GM06990 (cell line): ENCODE measurements around the gene MKLN1.

Experiments used
- DNase-seq: peaks from one replicate; pipeline ENCODE4 v3.0.0-alpha.2; 2011; ENCODE audit not compliant: insufficient read length; ENCODE audit errors: extremely low read depth
- H3K27me3 ChIP-seq: replicated peaks from 2 replicates; pipeline ENCODE4 v1.6.0; 2011; ENCODE audit warnings: low read length; ENCODE audit not compliant: control insufficient read depth, insufficient read depth
- H3K36me3 ChIP-seq: 2 replicates; pipeline ENCODE4 v1.5.1; 2011; ENCODE audit warnings: low read length; ENCODE audit not compliant: control insufficient read depth, insufficient read depth
- H3K4me3 ChIP-seq: replicated peaks from 2 replicates; pipeline ENCODE4 v1.5.1; 2011; ENCODE audit warnings: low read depth, mild to moderate bottlenecking, control low read depth, low read length
- TF ChIP-seq, protein P1 (sequence below): IDR thresholded peaks from 2 replicates; pipeline ENCODE4 v1.5.1; 2011; ENCODE audit warnings: low read length, control low read depth, mild to moderate bottlenecking, inconsistent platforms; ENCODE audit not compliant: insufficient read depth, poor library complexity, severe bottlenecking

Gene MKLN1

DNA sequence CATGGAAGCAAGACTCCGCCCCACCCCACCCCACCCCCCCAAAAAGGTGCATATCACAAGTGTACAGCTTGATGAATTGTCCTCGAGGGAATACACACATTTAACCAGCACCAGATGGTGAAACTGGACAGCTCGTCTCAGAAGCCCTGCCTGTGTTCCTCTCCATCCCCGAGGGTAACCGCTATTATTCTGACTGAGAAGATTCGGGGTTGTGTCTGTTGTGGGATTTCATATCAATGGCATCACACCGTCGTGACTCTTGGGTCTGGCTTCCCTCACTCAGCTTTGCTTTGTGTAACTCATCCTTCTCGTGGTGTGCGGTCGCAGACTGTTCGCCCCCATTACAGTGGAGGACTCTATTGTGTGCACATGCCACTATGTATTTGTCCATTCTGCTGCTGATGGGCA is 209.9 kb downstream of the MKLN1 start:
- Histone ChIP-seq H3K36me3 (no peaks in the 10 kb centered on the region), H3K4me3 (no peak overlapping the region), H3K27me3 (no peaks in the 10 kb centered on the region; the same call in 1 of the 2 replicates)
- DNase-seq, result no peak
- TF ChIP-seq, protein P1, sequence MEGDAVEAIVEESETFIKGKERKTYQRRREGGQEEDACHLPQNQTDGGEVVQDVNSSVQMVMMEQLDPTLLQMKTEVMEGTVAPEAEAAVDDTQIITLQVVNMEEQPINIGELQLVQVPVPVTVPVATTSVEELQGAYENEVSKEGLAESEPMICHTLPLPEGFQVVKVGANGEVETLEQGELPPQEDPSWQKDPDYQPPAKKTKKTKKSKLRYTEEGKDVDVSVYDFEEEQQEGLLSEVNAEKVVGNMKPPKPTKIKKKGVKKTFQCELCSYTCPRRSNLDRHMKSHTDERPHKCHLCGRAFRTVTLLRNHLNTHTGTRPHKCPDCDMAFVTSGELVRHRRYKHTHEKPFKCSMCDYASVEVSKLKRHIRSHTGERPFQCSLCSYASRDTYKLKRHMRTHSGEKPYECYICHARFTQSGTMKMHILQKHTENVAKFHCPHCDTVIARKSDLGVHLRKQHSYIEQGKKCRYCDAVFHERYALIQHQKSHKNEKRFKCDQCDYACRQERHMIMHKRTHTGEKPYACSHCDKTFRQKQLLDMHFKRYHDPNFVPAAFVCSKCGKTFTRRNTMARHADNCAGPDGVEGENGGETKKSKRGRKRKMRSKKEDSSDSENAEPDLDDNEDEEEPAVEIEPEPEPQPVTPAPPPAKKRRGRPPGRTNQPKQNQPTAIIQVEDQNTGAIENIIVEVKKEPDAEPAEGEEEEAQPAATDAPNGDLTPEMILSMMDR, result no peak

DNA sequence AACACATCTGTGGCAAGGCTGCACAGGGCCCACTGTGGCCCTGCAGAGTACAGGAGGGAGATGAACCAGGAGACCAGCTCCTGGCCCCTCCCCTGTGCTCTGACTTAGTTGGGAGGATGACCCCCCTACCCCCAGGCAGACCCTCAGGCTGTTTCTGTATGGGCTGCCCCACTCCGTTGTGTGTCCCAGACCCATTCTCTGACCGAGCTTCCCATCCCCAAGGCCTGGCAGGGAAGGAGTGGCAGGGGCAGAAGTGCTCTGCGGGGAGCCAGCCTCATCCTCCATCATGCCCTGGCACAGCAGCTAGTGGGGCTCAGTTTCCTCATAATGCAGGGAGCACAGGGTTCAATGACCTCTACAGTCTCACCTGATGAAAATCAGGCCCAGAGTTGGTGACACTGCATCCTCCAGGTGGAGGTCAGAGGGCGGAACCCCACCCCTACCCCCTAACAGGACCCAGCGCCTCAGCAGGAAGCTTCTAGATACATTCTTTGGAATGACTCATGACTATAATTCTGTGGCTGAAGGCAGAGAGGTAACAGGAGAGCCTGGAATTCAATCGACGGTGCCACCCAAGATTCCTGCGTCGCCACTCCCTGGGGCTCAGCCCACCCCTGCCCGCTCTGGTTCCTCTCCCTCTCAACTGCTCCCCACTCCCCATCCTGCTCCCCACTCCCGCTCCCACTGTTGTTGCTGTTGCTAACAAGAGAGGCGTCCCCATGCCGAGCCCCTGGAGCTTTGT is 210.6 kb downstream of the MKLN1 start:
- Histone ChIP-seq H3K4me3 (no peak overlapping the region), H3K27me3 (no peaks in the 10 kb centered on the region; the same call in 1 of the 2 replicates), H3K36me3 (no peaks in the 10 kb centered on the region)
- TF ChIP-seq, protein P1, result no peak
- no peak for DNase-seq

DNA sequence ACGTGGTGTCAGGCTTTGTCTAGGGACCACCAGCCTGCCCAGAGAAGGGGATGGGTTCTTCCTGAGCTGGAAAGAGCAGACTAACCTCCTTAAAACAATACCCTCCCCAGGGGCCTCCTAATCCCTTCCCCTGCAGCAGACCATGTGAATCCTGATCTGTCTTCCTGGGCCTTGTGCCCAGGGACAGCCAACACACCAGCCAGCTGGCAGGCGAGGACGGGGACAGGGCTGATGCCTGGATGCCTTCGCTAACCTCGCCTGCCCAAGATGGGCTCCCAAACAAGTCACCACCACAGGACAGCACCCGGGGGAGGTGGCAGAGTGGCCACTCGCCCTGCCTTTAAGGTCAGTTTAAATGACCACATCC is 211.1 kb downstream of the MKLN1 start:
- no peak for DNase-seq
- Histone ChIP-seq H3K36me3 (no peaks in the 10 kb centered on the region), H3K27me3 (no peaks in the 10 kb centered on the region; the same call in 1 of the 2 replicates), H3K4me3 (no peak overlapping the region)
- TF ChIP-seq, protein P1, result no peak

DNA sequence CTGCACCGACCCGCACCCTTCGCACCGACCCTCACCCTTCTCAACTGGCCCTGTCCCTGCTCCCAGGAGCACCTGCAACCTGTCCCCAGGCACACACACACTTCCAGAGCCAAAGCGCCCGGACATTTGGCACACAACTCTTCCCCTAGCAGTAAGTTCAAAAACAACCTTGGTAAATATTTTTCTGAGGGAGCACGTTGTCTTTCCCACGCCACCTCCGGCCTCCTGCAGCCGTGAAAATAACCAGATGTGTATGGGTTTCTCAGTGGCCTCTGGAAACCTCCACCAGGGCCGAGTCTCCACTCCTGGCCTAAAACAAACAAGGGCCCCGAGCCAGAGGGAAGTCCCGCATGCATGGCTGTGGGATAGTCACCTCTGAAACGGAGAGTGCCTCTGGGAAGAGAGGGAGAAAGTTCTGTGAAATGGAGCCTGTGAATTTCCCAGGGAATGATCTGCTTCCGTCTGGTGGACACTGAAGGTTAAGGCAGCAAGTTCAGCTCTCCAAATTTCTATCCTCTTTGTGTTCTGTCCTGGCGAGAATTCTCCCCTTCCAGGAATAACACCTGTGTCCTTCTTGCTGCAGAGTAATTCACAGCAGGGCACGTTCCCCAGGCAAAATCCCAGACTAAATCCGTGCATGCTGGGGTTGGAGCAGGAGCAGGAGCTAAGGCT is 213.0 kb downstream of the MKLN1 start:
- TF ChIP-seq, protein P1, result no peak
- no peak overlapping the region for H3K4me3 ChIP-seq
- no peak for DNase-seq
- H3K36me3 ChIP-seq, result no peaks in the 10 kb centered on the region
- no peaks in the 10 kb centered on the region for H3K27me3 ChIP-seq

DNA sequence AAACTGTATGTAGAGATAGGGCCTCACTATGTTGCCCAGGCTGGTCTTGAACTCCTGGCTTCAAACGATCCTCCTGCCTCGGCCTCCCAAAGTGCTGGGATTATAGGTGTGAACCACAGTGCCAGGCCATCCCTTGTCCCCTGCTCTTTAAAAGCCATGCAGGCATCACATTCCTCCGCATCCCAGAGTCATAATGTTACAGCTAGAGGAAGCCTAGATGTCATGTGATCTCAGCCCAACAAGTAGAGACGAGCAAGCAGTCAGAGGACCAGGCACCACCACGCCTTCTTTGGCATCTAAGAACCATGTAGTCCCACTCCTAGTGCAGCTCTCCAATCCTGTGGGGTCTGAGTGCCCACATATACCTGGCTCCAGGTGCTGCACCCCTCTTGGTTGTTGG is 215.6 kb downstream of the MKLN1 start:
- TF ChIP-seq, protein P1, result no peak
- DNase-seq, result no peak
- H3K27me3 ChIP-seq, result no peaks in the 10 kb centered on the region; the same call in 1 of the 2 replicates
- no peaks in the 10 kb centered on the region for H3K36me3 ChIP-seq
- no peak overlapping the region for H3K4me3 ChIP-seq

DNA sequence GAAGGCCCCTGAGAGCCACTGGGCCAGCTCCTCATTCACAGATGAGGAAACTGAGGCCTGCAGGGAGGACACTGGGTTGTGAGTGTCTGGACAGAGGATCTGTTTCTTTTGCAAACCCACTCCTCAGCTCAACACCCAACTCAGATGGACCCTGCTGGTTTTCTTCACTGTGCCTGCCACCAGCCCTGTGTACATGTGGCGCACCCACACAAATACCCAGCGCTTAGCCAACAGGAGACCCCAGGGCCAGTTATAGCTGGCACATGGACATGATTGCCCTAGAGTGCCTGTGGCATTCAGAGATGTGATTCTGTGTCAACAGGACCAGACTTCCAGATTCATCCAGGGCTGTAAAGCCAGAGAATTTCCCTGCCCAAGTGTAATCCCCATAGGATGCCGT is 216.3 kb downstream of the MKLN1 start:
- H3K36me3 ChIP-seq, result no peaks in the 10 kb centered on the region
- no peaks in the 10 kb centered on the region; the same call in none of the 2 replicates for H3K27me3 ChIP-seq
- no peak for DNase-seq
- no peak overlapping the region for H3K4me3 ChIP-seq
- TF ChIP-seq, protein P1, result no peak
